B cell (primary cell): ENCODE data around the gene PGAP3. TPM values are rescaled to one million over a fixed set of nuclear protein-coding genes. Genes with fewer than 3 reads are reported as not detected.

Experiments used
- ATAC-seq: fragments of 200-7000 bp; cut with Tn5 transposase; one replicate; pipeline ENCODE4 v1.10.0; 2021; ENCODE audit warnings: low read depth, mild to moderate bottlenecking, moderate number of reproducible peaks, moderate library complexity
- CTCF ChIA-PET: fragments of 350-600 bp; sonication (Branson Sonifier 250); formaldehyde crosslinking; loops from one replicate; lab custom pipeline; 2021; ENCODE audit warnings: antibody characterized with exemption, inconsistent platforms; lab: Charles Lee
- POLR2A ChIA-PET: fragments of 350-600 bp; sonication (Branson Sonifier 250); formaldehyde crosslinking; loops from one replicate; lab custom pipeline; 2021; ENCODE audit warnings: antibody characterized with exemption; lab: Charles Lee
- DNase-seq: peaks from one replicate; pipeline ENCODE4 v3.0.0; 2013
- H2AFZ ChIP-seq: 2 replicates; pipeline ENCODE4 v1.6.1; 2012; ENCODE audit warnings: mild to moderate bottlenecking, low read depth, low read length; ENCODE audit not compliant: insufficient read depth, poor library complexity, severe bottlenecking
- H3K27ac ChIP-seq, 2 donors: 1 replicate in 1 of 2; 2 replicates in 1 of 2; pipeline ENCODE4 v1.5.1; 2012 to 2013; ENCODE audit warnings: low read length in 2 of 2, mild to moderate bottlenecking in 2 of 2, moderate library complexity in 1 of 2
- H3K27me3 ChIP-seq, 4 experiments: fragments of 200-600 bp in 1 of 4; sonication (generic) in 1 of 4; replicated peaks in 1 of 4; 1 replicate in 2 of 4; 2 replicates in 2 of 4; pipeline versions ENCODE4 v1.6.1 to v1.7.0; 2013 to 2016; ENCODE audit warnings: low read length in 3 of 4, mild to moderate bottlenecking in 2 of 4, mixed read lengths in 1 of 4, moderate library complexity in 1 of 4; ENCODE audit not compliant: insufficient read depth in 4 of 4, control insufficient read depth in 3 of 4; ENCODE audit errors: control extremely low read depth in 1 of 4
- H3K36me3 ChIP-seq, 2 experiments: replicated peaks in 1 of 2; 1 replicate in 1 of 2; 2 replicates in 1 of 2; pipeline versions ENCODE4 v1.6.1 to v1.7.1; 2013; ENCODE audit warnings: low read length in 1 of 2; ENCODE audit not compliant: insufficient read depth in 2 of 2, control insufficient read depth in 1 of 2; ENCODE audit errors: control extremely low read depth in 1 of 2, extremely low read depth in 1 of 2
- H3K4me1 ChIP-seq, 2 donors: fragments of 200-600 bp in 1 of 2; sonication (generic) in 1 of 2; 1 replicate in 1 of 2; 2 replicates in 1 of 2; pipeline versions ENCODE4 v1.5.1 to v1.6.1; 2013 to 2017; ENCODE audit warnings: low read length in 2 of 2; ENCODE audit not compliant: control insufficient read depth in 2 of 2, insufficient read depth in 2 of 2
- H3K4me2 ChIP-seq: replicated peaks from 2 replicates; pipeline ENCODE3; 2012; ENCODE audit warnings: mild to moderate bottlenecking, low read depth, low read length; ENCODE audit not compliant: poor library complexity, severe bottlenecking
- H3K4me3 ChIP-seq, 5 experiments: fragments of 200-600 bp in 1 of 5; sonication (generic) in 1 of 5; 1 replicate in 3 of 5; 2 replicates in 2 of 5; pipeline versions ENCODE4 v1.5.1 to v1.7.0; 2011 to 2016; ENCODE audit warnings: low read length in 4 of 5, mild to moderate bottlenecking in 4 of 5, low read depth in 2 of 5, control low read depth in 1 of 5, moderate library complexity in 1 of 5; ENCODE audit not compliant: insufficient read depth in 1 of 5; ENCODE audit errors: control extremely low read depth in 1 of 5, extremely low read depth in 1 of 5
- H3K79me2 ChIP-seq: fragments of 200-600 bp; sonication (generic); one replicate; pipeline ENCODE4 v1.6.0; 2016; ENCODE audit warnings: low read length; ENCODE audit not compliant: control insufficient read depth, insufficient read depth
- H3K9ac ChIP-seq: fragments of 200-600 bp; sonication (generic); 2 replicates; pipeline ENCODE4 v1.6.1; 2017; ENCODE audit warnings: mild to moderate bottlenecking, low read length, moderate library complexity
- H3K9me3 ChIP-seq, 3 donors: one replicate each; pipeline versions ENCODE4 v1.6.1 to v1.7.1; 2013; ENCODE audit warnings: low read length in 2 of 3; ENCODE audit not compliant: control insufficient read depth in 2 of 3, insufficient read depth in 1 of 3; ENCODE audit errors: control extremely low read depth in 1 of 3
- H4K20me1 ChIP-seq: 2 replicates; pipeline ENCODE4 v1.6.0; 2012; ENCODE audit warnings: mild to moderate bottlenecking, low read length; ENCODE audit not compliant: insufficient read depth, control insufficient read depth, poor library complexity, severe bottlenecking
- H3K27ac Mint-ChIP-seq: one replicate; pipeline ENCODE4 v1.8.0; 2021; ENCODE audit warnings: mixed read lengths
- H3K27me3 Mint-ChIP-seq: one replicate; pipeline ENCODE4 v1.8.0; 2021; ENCODE audit warnings: mixed read lengths
- H3K4me1 Mint-ChIP-seq: one replicate; pipeline ENCODE4 v1.8.0; 2021; ENCODE audit warnings: mixed read lengths
- H3K4me3 Mint-ChIP-seq: one replicate; pipeline ENCODE4 v1.8.0; 2021; ENCODE audit warnings: mixed read lengths
- H3K9me3 Mint-ChIP-seq: one replicate; pipeline ENCODE4 v1.8.0; 2022; ENCODE audit warnings: mixed read lengths; ENCODE audit not compliant: insufficient read depth
- CTCF ChIP-seq: fragments of 200-600 bp; IDR thresholded peaks from one replicate; pipeline ENCODE4 v1.8.0; 2022; ENCODE audit warnings: antibody characterized with exemption, mild to moderate bottlenecking
- EZH2 ChIP-seq: IDR thresholded peaks from 2 replicates; pipeline ENCODE4 v1.6.1; 2012; ENCODE audit warnings: borderline replicate concordance, low read depth, mild to moderate bottlenecking, moderate library complexity, low read length; ENCODE audit not compliant: insufficient read depth, poor library complexity, severe bottlenecking
- WGBS: methylation state at CpG from one replicate; pipeline ENCODE4 v1.1.5; 2013; ENCODE audit warnings: missing lambda C conversion rate; ENCODE audit not compliant: insufficient coverage; 5-methylcytosine and 5-hydroxymethylcytosine counted together
- intact Hi-C: fragments of 100-400 bp; cut with micrococcal nuclease; formaldehyde crosslinking; loops from one replicate; pipeline ENCODE4 v1.10.0; 2022
- polyA plus RNA-seq: library from polyadenylated mRNA; depleted of rRNA; stranded (reverse); fragments of >200 nt; gene quantifications from 2 replicates; pipeline ENCODE4 v1.2.3, GENCODE V29; 2012
- total RNA-seq, 2 donors: library from RNA; stranded (reverse); fragments of 120-200 nt in 1 of 2; gene quantifications; 1 replicate in 1 of 2; 2 replicates in 1 of 2; pipeline versions ENCODE4 v1.2.3 to v1.2.4, GENCODE V29; 2013 to 2022

Gene PGAP3
- total and polyA plus RNA-seq, 2 donors (not counting 1 experiment from before 2014, with no cell fraction given), result 27.4 to 34.3 TPM

GRCh38 chr17:39655105-39655504 lies 32.8 kb downstream of the PGAP3 start:
- WGBS, result 100% methylated on average over 1 of the region's 2 CpGs
- H4K20me1 ChIP-seq, result peaks cover 41% of the 10 kb centered on the region
- peaks cover 18 to 29% of the 10 kb centered on the region in 2 donors for H3K4me1 ChIP-seq
- H3K27me3 ChIP-seq, result no peaks in the 10 kb centered on the region
- CTCF ChIA-PET, result interaction anchor here (0.7 to 5.2 kb wide), 13 partner anchors 11 to 136 kb away, joined by 3 to 61 read pairs (median 15); partner anchors contain the start of genes MIEN1, PNMT and TCAP
- intact Hi-C loops, result no loop called here
- ATAC-seq, result no peak
- no peaks in the 10 kb centered on the region for H3K27me3 Mint-ChIP-seq
- DNase-seq, result no peak
- H3K9me3 ChIP-seq, result no peaks in the 10 kb centered on the region
- no peaks in the 10 kb centered on the region for H3K9me3 Mint-ChIP-seq
- H3K27ac Mint-ChIP-seq, result no peak overlapping the region
- H3K4me1 Mint-ChIP-seq, result peaks cover 43% of the 10 kb centered on the region
- H3K9ac ChIP-seq, result no peak overlapping the region
- no peak overlapping the region for H3K4me2 ChIP-seq
- H3K4me3 Mint-ChIP-seq, result no peak overlapping the region
- TF ChIP-seq CTCF (no peak), EZH2 (no peak)
- peaks cover 0 to 22% of the 10 kb centered on the region in 2 experiments for H3K36me3 ChIP-seq
- no peak overlapping the region for H3K4me3 ChIP-seq
- H3K79me2 ChIP-seq, result peaks cover 40% of the 10 kb centered on the region
- no peak overlapping the region for H2AFZ ChIP-seq
- POLR2A ChIA-PET, result no interaction called here
- no peak overlapping the region for H3K27ac ChIP-seq

GRCh38 chr17:39653662-39654331 lies 34.1 kb downstream of the PGAP3 start:
- H3K4me3 Mint-ChIP-seq, result no peak overlapping the region
- H3K27me3 Mint-ChIP-seq, result no peaks in the 10 kb centered on the region
- Histone ChIP-seq H3K27ac (no peak overlapping the region), H3K36me3 (peaks cover 0 to 19% of the 10 kb centered on the region in 2 experiments), H3K4me3 (no peak overlapping the region), H3K79me2 (peaks cover 45% of the 10 kb centered on the region), H3K4me2 (no peak overlapping the region), H3K9ac (no peak overlapping the region), H4K20me1 (peaks cover 47% of the 10 kb centered on the region), H2AFZ (no peak overlapping the region), H3K9me3 (no peaks in the 10 kb centered on the region), H3K27me3 (no peaks in the 10 kb centered on the region), H3K4me1 (peaks cover 8 to 16% of the 10 kb centered on the region in 2 donors)
- ATAC-seq, result peak; percentile 71
- H3K27ac Mint-ChIP-seq, result no peak overlapping the region
- no peaks in the 10 kb centered on the region for H3K9me3 Mint-ChIP-seq
- 76% methylated on average over 11 of the region's 14 CpGs for WGBS
- peaks cover 36% of the 10 kb centered on the region for H3K4me1 Mint-ChIP-seq
- ChIA-PET POLR2A (interaction anchor here (1.0 kb wide), 1 partner anchor 76 kb away, joined by 5 read pairs; the partner anchor contains the start of gene MIEN1), CTCF (interaction anchor here (0.6 to 5.2 kb wide), 18 partner anchors 9 to 762 kb away, joined by 3 to 61 read pairs (median 4); partner anchors contain the start of genes MIEN1, PGAP3, PNMT and TCAP)
- intact Hi-C loops, result no loop called here
- peak; percentile 71 for DNase-seq
- TF ChIP-seq CTCF, result peak; percentile 80
- TF ChIP-seq EZH2, result no peak
